ENCODE measurements around the gene BMP7.

BMP7 gene

GRCh38 chr20:57213924-57214323 is 52.5 kb downstream of the BMP7 start:
- Histone ChIP-seq H3K4me3 (ENCODE audit: low read depth, low read length) (no peak overlapping the region), H3K36me3 (ENCODE audit: control insufficient read depth in 2 of 2, insufficient read depth in 1 of 2, low read length in 2 of 2) (peaks cover 6 to 7% of the 10 kb centered on the region in 2 experiments; a peak in 2 of 3 replicates), H3K4me1 (ENCODE audit: control insufficient read depth, insufficient read depth, low read length) (no peaks in the 10 kb centered on the region), H3K27ac (ENCODE audit: extremely low read depth, low read depth, low read length) (no peak overlapping the region), H3K9me3 (ENCODE audit: control insufficient read depth, insufficient read depth, low read depth, low read length) (no peaks in the 10 kb centered on the region)
- TF ChIP-seq ZSCAN23 (tag by site-specific recombination; IDR thresholded peaks at IDR 0.05) (no peak), ZNF19 (tag by site-specific recombination; IDR thresholded peaks at IDR 0.05; ENCODE audit: low read depth) (no peak), ZNF48 (tag by site-specific recombination; IDR thresholded peaks at IDR 0.05) (no peak)
- CTCF ChIA-PET: no interaction called here
- POLR2A ChIA-PET: no interaction called here

GRCh38 chr20:57213291-57213690 is 53.1 kb downstream of the BMP7 start:
- no peak overlapping the region for H3K27ac ChIP-seq (ENCODE audit: extremely low read depth, low read depth, low read length)
- TF ChIP-seq ZNF692 (tag by site-specific recombination; IDR thresholded peaks at IDR 0.05) (no peak), HOXA7 (CRISPR knock-in tag; IDR thresholded peaks at IDR 0.05; ENCODE audit: borderline replicate concordance) (no peak), ZSCAN23 (tag by site-specific recombination; IDR thresholded peaks at IDR 0.05) (no peak), ZNF558 (tag by site-specific recombination; IDR thresholded peaks at IDR 0.05) (no peak), ZNF239 (tag by site-specific recombination; IDR thresholded peaks at IDR 0.05) (peak; percentile 97)
- no peaks in the 10 kb centered on the region for H3K9me3 ChIP-seq (ENCODE audit: control insufficient read depth, insufficient read depth, low read depth, low read length)
- H3K4me3 ChIP-seq (ENCODE audit: low read depth, low read length): no peak overlapping the region
- ChIA-PET CTCF (interaction anchor here (1.0 to 1.6 kb wide), 2 partner anchors 123 to 133 kb away, joined by 3 to 6 read pairs; no protein-coding TSS in a partner anchor), POLR2A (no interaction called here)
- H3K36me3 ChIP-seq (ENCODE audit: control insufficient read depth in 2 of 2, insufficient read depth in 1 of 2, low read length in 2 of 2): peaks cover under 1 to 1% of the 10 kb centered on the region in 2 experiments; a peak in 2 of 3 replicates
- no peaks in the 10 kb centered on the region for H3K4me1 ChIP-seq (ENCODE audit: control insufficient read depth, insufficient read depth, low read length)

GRCh38 chr20:57212534-57213276 is 53.7 kb downstream of the BMP7 start:
- H3K4me3 ChIP-seq (ENCODE audit: low read depth, low read length): no peak overlapping the region
- H3K27ac ChIP-seq (ENCODE audit: extremely low read depth, low read depth, low read length): no peak overlapping the region
- POLR2A ChIA-PET: no interaction called here
- TF ChIP-seq ZNF132 (tag by site-specific recombination; IDR thresholded peaks at IDR 0.05; ENCODE audit: borderline replicate concordance) (no peak), ZSCAN4 (tag by site-specific recombination; IDR thresholded peaks at IDR 0.05) (no peak), ZNF148 (tag by site-specific recombination; IDR thresholded peaks at IDR 0.05; ENCODE audit: borderline replicate concordance) (no peak), ZSCAN23 (tag by site-specific recombination; IDR thresholded peaks at IDR 0.05) (no peak), YY2 (tag by site-specific recombination; IDR thresholded peaks at IDR 0.05) (no peak), ZNF223 (tag by site-specific recombination; IDR thresholded peaks at IDR 0.05) (peak; percentile 56; the same call in 1 of the 2 replicates), ZSCAN30 (tag by site-specific recombination; IDR thresholded peaks at IDR 0.05) (no peak), SP7 (tag by site-specific recombination; IDR thresholded peaks at IDR 0.05) (peak; percentile 72; the same call in 1 of the 2 replicates), ZNF501 (tag by site-specific recombination; IDR thresholded peaks at IDR 0.05) (no peak), ZBTB26 (tag by site-specific recombination; optimal IDR thresholded peaks at IDR 0.05) (peak; percentile 37), ZNF843 (tag by site-specific recombination; IDR thresholded peaks at IDR 0.05) (no peak), ZBTB21 (tag by site-specific recombination; IDR thresholded peaks at IDR 0.05) (peak; percentile 82), ZNF175 (tag by site-specific recombination; IDR thresholded peaks at IDR 0.05) (no peak), KLF17 (tag by site-specific recombination; IDR thresholded peaks at IDR 0.05) (peak; percentile 45; the same call in 1 of the 2 replicates), OSR2 (tag by site-specific recombination; IDR thresholded peaks at IDR 0.05) (peak; percentile 81)

More at GRCh38 chr20:57212534-57213276, 53.7 kb downstream of the BMP7 start:
- Histone ChIP-seq H3K36me3 (ENCODE audit: control insufficient read depth in 2 of 2, insufficient read depth in 1 of 2, low read length in 2 of 2) (no peaks in the 10 kb centered on the region), H3K9me3 (ENCODE audit: control insufficient read depth, insufficient read depth, low read depth, low read length) (no peaks in the 10 kb centered on the region), H3K4me1 (ENCODE audit: control insufficient read depth, insufficient read depth, low read length) (no peaks in the 10 kb centered on the region)
- CTCF ChIA-PET: interaction anchor here (1.0 to 1.6 kb wide), 2 partner anchors 123 to 134 kb away, joined by 3 to 6 read pairs; no protein-coding TSS in a partner anchor
